ENCODE measurements around the gene NFIC. TPM values are rescaled to one million over a fixed set of nuclear protein-coding genes. Genes with fewer than 3 reads are reported as not detected.

NFIC gene
- total RNA-seq, 1 donor from 2014 or later: 38.3 TPM

- Histone ChIP-seq H4K20me1 (ENCODE audit: insufficient read depth, low read length) (peaks cover 27% of the 10 kb centered on the region), H3K4me1 (ENCODE audit: insufficient read depth, low read length) (peaks cover 36% of the 10 kb centered on the region), H3K4me2 (ENCODE audit: low read length) (no peak overlapping the region), H3K36me3 (ENCODE audit: insufficient read depth, low read length) (peaks cover 2% of the 10 kb centered on the region), H3K9ac (ENCODE audit: low read length) (no peak overlapping the region), H3K9me3 (ENCODE audit: insufficient read depth, low read depth, low read length) (no peaks in the 10 kb centered on the region), H3K79me2 (ENCODE audit: insufficient read depth, low read length) (peaks cover 82% of the 10 kb centered on the region), H2AFZ (ENCODE audit: low read depth, low read length) (no peak overlapping the region), H3K27me3 (ENCODE audit: insufficient read depth, low read length) (no peaks in the 10 kb centered on the region), H3K27ac (ENCODE audit: low read depth, low read length) (no peak overlapping the region), H3K4me3 (ENCODE audit: insufficient read depth, low read depth, low read length) (no peak overlapping the region)
- Mint-ChIP-seq H3K4me3 (ENCODE audit: unreplicated experiment) (no peak overlapping the region), H3K4me1 (ENCODE audit: low read depth, unreplicated experiment) (no peaks in the 10 kb centered on the region), H3K27me3 (ENCODE audit: low read depth, unreplicated experiment) (no peaks in the 10 kb centered on the region), H3K36me3 (ENCODE audit: low read depth, unreplicated experiment) (peaks cover 12% of the 10 kb centered on the region), H3K27ac (ENCODE audit: unreplicated experiment) (no peak overlapping the region), H3K9me3 (ENCODE audit: unreplicated experiment) (peaks cover 2% of the 10 kb centered on the region)
- no peak for FAIRE-seq
- TF ChIP-seq EZH2 (IDR thresholded peaks at IDR 0.05; ENCODE audit: insufficient read depth, low read length): no peak
- no peak for TF ChIP-seq CTCF (IDR thresholded peaks at IDR 0.05; ENCODE audit: insufficient read depth, low read depth, low read length)
- DNase-seq (ENCODE audit: low read depth): no peak
These were observed 34.8 kb downstream of the NFIC start for GRCh38 chr19:3401004-3401768.

DNA sequence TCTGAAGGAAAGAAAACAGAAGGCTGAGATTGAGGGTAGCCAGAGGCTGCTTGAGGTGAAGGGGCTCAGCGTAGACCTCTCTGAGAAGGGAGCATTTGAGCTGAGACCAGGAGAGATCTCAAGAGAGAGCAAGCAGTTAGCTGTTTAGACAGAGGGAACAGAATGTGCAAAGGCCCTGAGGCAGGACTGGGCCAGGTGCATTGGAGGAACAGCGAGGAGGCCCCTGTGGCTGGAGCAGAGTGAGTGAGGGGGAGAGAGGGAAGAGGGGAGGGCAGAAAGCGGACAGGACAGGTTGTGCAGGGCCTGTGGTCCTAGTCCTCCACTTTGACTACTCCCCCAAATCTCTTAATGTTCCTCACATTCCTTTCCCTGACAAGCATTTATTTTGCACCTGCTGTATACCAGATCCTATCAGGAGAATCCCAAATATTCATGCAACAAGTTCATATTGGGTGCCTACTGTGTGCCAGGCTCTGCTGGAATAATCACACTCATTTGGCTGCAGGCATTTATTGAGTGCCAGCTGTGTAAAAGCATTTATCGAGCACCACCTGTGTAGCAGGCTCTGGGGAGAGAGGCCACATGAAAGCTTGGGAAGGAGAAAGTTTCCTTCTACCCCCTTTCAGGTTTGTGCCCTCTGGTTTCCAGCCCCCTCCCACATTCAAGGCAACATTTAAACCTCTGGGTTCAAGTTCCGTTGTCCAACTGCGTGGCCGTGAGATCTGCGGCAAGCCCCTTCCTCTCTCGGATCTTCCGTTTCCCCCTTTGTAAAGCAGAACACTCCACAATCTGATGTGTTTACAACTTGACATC, 36.5 kb downstream of the NFIC start:
- Mint-ChIP-seq H3K4me1 (ENCODE audit: low read depth, unreplicated experiment) (no peaks in the 10 kb centered on the region), H3K27ac (ENCODE audit: unreplicated experiment) (no peak overlapping the region), H3K27me3 (ENCODE audit: low read depth, unreplicated experiment) (no peaks in the 10 kb centered on the region), H3K4me3 (ENCODE audit: unreplicated experiment) (no peak overlapping the region), H3K36me3 (ENCODE audit: low read depth, unreplicated experiment) (peaks cover 18% of the 10 kb centered on the region), H3K9me3 (ENCODE audit: unreplicated experiment) (peaks cover 2% of the 10 kb centered on the region)
- Histone ChIP-seq H3K4me2 (ENCODE audit: low read length) (peak overlapping the region; percentile 86), H3K9ac (ENCODE audit: low read length) (peak overlapping the region; percentile 98), H3K27me3 (ENCODE audit: insufficient read depth, low read length) (no peaks in the 10 kb centered on the region), H3K4me1 (ENCODE audit: insufficient read depth, low read length) (peaks cover 30% of the 10 kb centered on the region), H3K27ac (ENCODE audit: low read depth, low read length) (peak overlapping the region; percentile 98), H3K79me2 (ENCODE audit: insufficient read depth, low read length) (peaks cover 79% of the 10 kb centered on the region), H2AFZ (ENCODE audit: low read depth, low read length) (no peak overlapping the region), H3K4me3 (ENCODE audit: insufficient read depth, low read depth, low read length) (no peak overlapping the region), H3K9me3 (ENCODE audit: insufficient read depth, low read depth, low read length) (no peaks in the 10 kb centered on the region), H4K20me1 (ENCODE audit: insufficient read depth, low read length) (peaks cover 15% of the 10 kb centered on the region), H3K36me3 (ENCODE audit: insufficient read depth, low read length) (peaks cover 2% of the 10 kb centered on the region)
- no peak for DNase-seq (ENCODE audit: low read depth)
- TF ChIP-seq EZH2 (IDR thresholded peaks at IDR 0.05; ENCODE audit: insufficient read depth, low read length) (no peak), CTCF (IDR thresholded peaks at IDR 0.05; ENCODE audit: insufficient read depth, low read depth, low read length) (no peak)
- no peak for FAIRE-seq

Data from astrocyte (in vitro differentiated cells and primary cell).